ENCODE results near the gene RAD51B.
"Not testable (repeated sequence)": the region's sequence is repeated elsewhere in the genome, so short reads cannot be mapped to it uniquely, and the experiment has no call there.

Gene RAD51B

DNA sequence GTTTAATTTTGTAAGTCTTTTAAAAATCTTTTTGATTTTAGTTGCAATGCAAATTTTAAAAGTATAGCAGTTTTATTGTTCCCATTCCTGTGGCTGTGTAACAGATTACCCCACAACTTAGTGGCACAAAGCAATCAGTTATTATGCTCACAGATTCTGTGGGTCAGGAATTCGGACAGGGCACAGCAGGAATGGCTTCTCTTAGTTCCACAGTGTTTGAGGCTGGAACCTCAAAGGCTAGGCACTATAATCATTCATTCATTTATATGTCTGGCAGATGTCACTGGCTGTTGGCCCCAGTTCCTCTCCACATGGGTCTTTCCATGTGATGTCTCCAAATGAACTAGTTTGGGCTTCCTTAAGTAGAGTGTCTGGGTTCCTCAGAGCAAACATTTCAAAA, 193.3 kb downstream of the RAD51B start:
- H3K4me1 ChIP-seq (ENCODE audit: insufficient read depth, low read length) = no peaks in the 10 kb centered on the region
- H3K9me3 ChIP-seq (ENCODE audit: insufficient read depth, low read depth, low read length) = no peaks in the 10 kb centered on the region
- no peak overlapping the region for H3K27ac ChIP-seq (ENCODE audit: low read depth, low read length)

DNA sequence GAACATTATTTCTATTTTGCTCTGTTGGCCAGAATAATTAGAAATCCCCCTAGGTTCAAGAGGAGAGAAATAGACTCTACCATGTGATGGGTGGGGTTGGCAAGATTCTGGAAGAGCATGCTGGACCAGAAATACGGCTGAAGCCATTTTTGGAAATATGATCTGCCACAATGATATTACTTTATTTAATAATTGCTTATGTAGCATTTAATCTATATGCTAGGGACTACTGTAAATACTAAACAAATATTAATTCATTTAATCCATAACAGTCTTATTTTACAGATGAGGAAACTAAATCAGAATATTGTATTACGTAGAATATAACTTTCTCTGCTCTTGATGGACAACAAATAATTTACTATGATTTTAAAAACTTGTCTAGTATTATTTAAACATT, 193.7 kb downstream of the RAD51B start:
- no peak overlapping the region for H3K27ac ChIP-seq (ENCODE audit: low read depth, low read length)
- no peak overlapping the region for H3K9ac ChIP-seq (ENCODE audit: low read depth, low read length)
- no peak overlapping the region for H3K4me3 ChIP-seq (ENCODE audit: low read length)
- H3K9me3 ChIP-seq (ENCODE audit: insufficient read depth, low read depth, low read length) = no peaks in the 10 kb centered on the region
- H3K4me1 ChIP-seq (ENCODE audit: insufficient read depth, low read length) = no peaks in the 10 kb centered on the region
- no peaks in the 10 kb centered on the region for H3K27me3 ChIP-seq (ENCODE audit: insufficient read depth, low read length)
- WGBS = no CpG with 5 or more reads among the region's 2 CpGs
- H3K36me3 ChIP-seq (ENCODE audit: insufficient read depth, low read length) = no peaks in the 10 kb centered on the region

More for the DNA sequence above, 193.3 kb downstream of the RAD51B start:
- Histone ChIP-seq H3K4me3 (ENCODE audit: low read length) (no peak overlapping the region), H3K9ac (ENCODE audit: low read depth, low read length) (no peak overlapping the region), H3K36me3 (ENCODE audit: insufficient read depth, low read length) (no peaks in the 10 kb centered on the region), H3K27me3 (ENCODE audit: insufficient read depth, low read length) (no peaks in the 10 kb centered on the region)
- WGBS = 87% methylated on average over 1 of the region's 1 CpG

DNA sequence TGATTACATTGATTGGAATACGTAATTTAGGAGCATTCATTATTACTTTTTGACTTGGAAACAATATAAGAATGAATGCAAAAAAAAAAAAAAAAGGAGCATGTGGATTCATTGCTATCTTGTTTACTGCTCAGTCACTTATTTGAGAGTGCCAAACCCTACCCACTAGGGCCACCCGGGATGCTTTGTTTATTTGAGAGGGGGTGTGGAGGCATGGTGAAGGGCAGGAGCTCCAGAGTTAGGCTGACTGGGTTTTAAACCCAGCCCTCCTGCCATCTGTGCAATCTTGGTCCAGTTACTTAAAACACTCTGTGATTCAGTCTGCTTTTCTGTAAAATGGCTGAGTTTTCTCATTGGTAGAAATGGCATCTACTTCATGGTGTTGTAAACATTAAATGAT, 195.2 kb downstream of the RAD51B start:
- no peaks in the 10 kb centered on the region for H3K36me3 ChIP-seq (ENCODE audit: insufficient read depth, low read length)
- no peaks in the 10 kb centered on the region for H3K4me1 ChIP-seq (ENCODE audit: insufficient read depth, low read length)
- H3K9ac ChIP-seq (ENCODE audit: low read depth, low read length) = no peak overlapping the region
- no peaks in the 10 kb centered on the region for H3K9me3 ChIP-seq (ENCODE audit: insufficient read depth, low read depth, low read length)
- no peaks in the 10 kb centered on the region for H3K27me3 ChIP-seq (ENCODE audit: insufficient read depth, low read length)
- 85% methylated on average over 2 of the region's 2 CpGs for WGBS
- H3K27ac ChIP-seq (ENCODE audit: low read depth, low read length) = no peak overlapping the region
- H3K4me3 ChIP-seq (ENCODE audit: low read length) = no peak overlapping the region

- no peaks in the 10 kb centered on the region for H3K9me3 ChIP-seq (ENCODE audit: insufficient read depth, low read depth, low read length)
- H3K36me3 ChIP-seq (ENCODE audit: insufficient read depth, low read length) = no peaks in the 10 kb centered on the region
- WGBS = 92% methylated on average over 12 of the region's 12 CpGs
- H3K27ac ChIP-seq (ENCODE audit: low read depth, low read length) = no peak overlapping the region
- 0 out of 2 replicates have a peak, but pooled peaks cover under 1% of the 10 kb centered on the region for H3K4me1 ChIP-seq (ENCODE audit: insufficient read depth, low read length)
- H3K27me3 ChIP-seq (ENCODE audit: insufficient read depth, low read length) = no peaks in the 10 kb centered on the region
- no peak overlapping the region for H3K9ac ChIP-seq (ENCODE audit: low read depth, low read length)
- no peak overlapping the region for H3K4me3 ChIP-seq (ENCODE audit: low read length)
These were observed 196.0 kb downstream of the RAD51B start for GRCh38 chr14:68015356-68016254.

- H3K9ac ChIP-seq (ENCODE audit: low read depth, low read length) = no peak overlapping the region
- no peak overlapping the region for H3K27ac ChIP-seq (ENCODE audit: low read depth, low read length)
- 0 out of 2 replicates have a peak, but pooled peaks cover 8% of the 10 kb centered on the region for H3K4me1 ChIP-seq (ENCODE audit: insufficient read depth, low read length)
- no peaks in the 10 kb centered on the region for H3K27me3 ChIP-seq (ENCODE audit: insufficient read depth, low read length)
- no peaks in the 10 kb centered on the region for H3K9me3 ChIP-seq (ENCODE audit: insufficient read depth, low read depth, low read length)
- H3K4me3 ChIP-seq (ENCODE audit: low read length) = no peak overlapping the region
- H3K36me3 ChIP-seq (ENCODE audit: insufficient read depth, low read length) = no peaks in the 10 kb centered on the region
These were observed 196.8 kb downstream of the RAD51B start for GRCh38 chr14:68016255-68016914.

- 0 out of 2 replicates have a peak, but pooled peaks cover 8% of the 10 kb centered on the region for H3K4me1 ChIP-seq (ENCODE audit: insufficient read depth, low read length)
- no peak overlapping the region for H3K27ac ChIP-seq (ENCODE audit: low read depth, low read length)
- WGBS = 87% methylated on average over 1 of the region's 1 CpG
- no peak overlapping the region for H3K4me3 ChIP-seq (ENCODE audit: low read length)
- H3K36me3 ChIP-seq (ENCODE audit: insufficient read depth, low read length) = no peaks in the 10 kb centered on the region
- H3K9ac ChIP-seq (ENCODE audit: low read depth, low read length) = no peak overlapping the region
- H3K27me3 ChIP-seq (ENCODE audit: insufficient read depth, low read length) = no peaks in the 10 kb centered on the region
- no peaks in the 10 kb centered on the region for H3K9me3 ChIP-seq (ENCODE audit: insufficient read depth, low read depth, low read length)
These were observed 199.0 kb downstream of the RAD51B start for GRCh38 chr14:68018598-68018997.

DNA sequence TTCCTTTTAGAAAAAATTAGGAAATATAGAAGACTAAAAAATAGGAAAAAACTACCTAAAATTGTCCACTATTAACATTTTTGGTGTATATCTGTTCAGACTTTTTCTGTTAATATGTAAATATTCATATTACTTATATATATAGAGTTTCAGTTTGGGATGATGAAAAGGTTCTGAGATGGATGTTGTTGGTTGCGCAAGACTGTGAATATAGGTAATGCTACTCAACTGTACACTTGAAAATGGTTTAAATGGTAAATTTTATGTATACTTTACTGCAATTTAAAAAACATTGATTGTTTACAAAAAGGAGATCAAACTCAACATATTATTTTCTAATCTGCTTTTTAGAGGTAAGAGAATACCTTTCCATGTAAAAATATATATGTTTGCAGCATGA, 200.9 kb downstream of the RAD51B start:
- WGBS = no CpG with 5 or more reads among the region's 1 CpG
- Histone ChIP-seq H3K9me3 (ENCODE audit: insufficient read depth, low read depth, low read length) (no peaks in the 10 kb centered on the region), H3K4me1 (ENCODE audit: insufficient read depth, low read length) (0 out of 2 replicates have a peak, but pooled peaks cover 8% of the 10 kb centered on the region), H3K4me3 (ENCODE audit: low read length) (no peak overlapping the region), H3K9ac (ENCODE audit: low read depth, low read length) (no peak overlapping the region), H3K36me3 (ENCODE audit: insufficient read depth, low read length) (no peaks in the 10 kb centered on the region), H3K27ac (ENCODE audit: low read depth, low read length) (no peak overlapping the region), H3K27me3 (ENCODE audit: insufficient read depth, low read length) (no peaks in the 10 kb centered on the region)

DNA sequence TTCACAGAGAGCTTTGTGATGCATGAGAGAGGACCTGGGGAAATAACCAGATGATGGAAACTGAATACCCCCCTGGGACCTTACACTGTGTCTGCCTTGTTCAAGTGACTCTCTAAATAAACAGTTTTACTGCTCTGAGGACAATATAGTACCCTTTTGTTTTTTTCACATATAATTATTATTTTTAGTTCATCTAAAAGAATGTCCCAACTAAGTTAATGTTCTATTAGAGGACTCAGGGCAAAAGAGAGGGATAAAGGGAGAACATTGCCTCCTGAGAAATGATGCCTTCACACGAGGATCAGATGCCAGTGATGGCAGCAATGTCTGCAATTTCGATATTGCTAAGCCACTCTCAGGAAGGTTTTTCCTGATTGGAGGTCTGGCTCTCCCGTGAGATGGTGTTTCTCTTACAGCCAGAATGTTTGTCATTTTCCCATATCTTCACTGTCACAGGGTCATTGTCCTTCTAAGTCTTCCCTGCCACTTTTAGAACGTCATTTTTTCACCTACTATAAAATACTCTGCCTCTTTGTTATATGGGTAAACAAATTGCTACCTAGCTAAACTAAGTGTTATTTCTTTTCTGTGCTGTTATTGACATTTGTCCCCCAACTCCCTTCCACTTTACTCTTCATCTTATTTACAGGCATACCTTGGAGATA, 201.6 kb downstream of the RAD51B start:
- Histone ChIP-seq H3K27ac (ENCODE audit: low read depth, low read length) (no peak overlapping the region), H3K27me3 (ENCODE audit: insufficient read depth, low read length) (no peaks in the 10 kb centered on the region), H3K9me3 (ENCODE audit: insufficient read depth, low read depth, low read length) (no peaks in the 10 kb centered on the region), H3K4me1 (ENCODE audit: insufficient read depth, low read length) (0 out of 2 replicates have a peak, but pooled peaks cover 8% of the 10 kb centered on the region), H3K36me3 (ENCODE audit: insufficient read depth, low read length) (no peaks in the 10 kb centered on the region), H3K4me3 (ENCODE audit: low read length) (no peak overlapping the region), H3K9ac (ENCODE audit: low read depth, low read length) (no peak overlapping the region)
- 87% methylated on average over 4 of the region's 4 CpGs for WGBS

GRCh38 chr14:68027276-68027675, 207.7 kb downstream of the RAD51B start:
- H3K4me3 ChIP-seq (ENCODE audit: low read length) = no peak overlapping the region
- no peaks in the 10 kb centered on the region for H3K27me3 ChIP-seq (ENCODE audit: insufficient read depth, low read length)
- no peak overlapping the region for H3K9ac ChIP-seq (ENCODE audit: low read depth, low read length)
- H3K36me3 ChIP-seq (ENCODE audit: insufficient read depth, low read length) = no peaks in the 10 kb centered on the region
- WGBS = 97% methylated on average over 4 of the region's 5 CpGs
- no peak overlapping the region for H3K27ac ChIP-seq (ENCODE audit: low read depth, low read length)
- peaks cover 14% of the 10 kb centered on the region for H3K9me3 ChIP-seq (ENCODE audit: insufficient read depth, low read depth, low read length)
- no peaks in the 10 kb centered on the region for H3K4me1 ChIP-seq (ENCODE audit: insufficient read depth, low read length)

GRCh38 chr14:68028075-68028474, 208.5 kb downstream of the RAD51B start:
- H3K36me3 ChIP-seq (ENCODE audit: insufficient read depth, low read length) = no peaks in the 10 kb centered on the region
- H3K9ac ChIP-seq (ENCODE audit: low read depth, low read length) = no peak overlapping the region
- no peak overlapping the region for H3K27ac ChIP-seq (ENCODE audit: low read depth, low read length)
- H3K9me3 ChIP-seq (ENCODE audit: insufficient read depth, low read depth, low read length) = peaks cover 14% of the 10 kb centered on the region
- H3K4me3 ChIP-seq (ENCODE audit: low read length) = no peak overlapping the region
- WGBS = 84% methylated on average over 1 of the region's 1 CpG
- no peaks in the 10 kb centered on the region for H3K4me1 ChIP-seq (ENCODE audit: insufficient read depth, low read length)
- no peaks in the 10 kb centered on the region for H3K27me3 ChIP-seq (ENCODE audit: insufficient read depth, low read length)

DNA sequence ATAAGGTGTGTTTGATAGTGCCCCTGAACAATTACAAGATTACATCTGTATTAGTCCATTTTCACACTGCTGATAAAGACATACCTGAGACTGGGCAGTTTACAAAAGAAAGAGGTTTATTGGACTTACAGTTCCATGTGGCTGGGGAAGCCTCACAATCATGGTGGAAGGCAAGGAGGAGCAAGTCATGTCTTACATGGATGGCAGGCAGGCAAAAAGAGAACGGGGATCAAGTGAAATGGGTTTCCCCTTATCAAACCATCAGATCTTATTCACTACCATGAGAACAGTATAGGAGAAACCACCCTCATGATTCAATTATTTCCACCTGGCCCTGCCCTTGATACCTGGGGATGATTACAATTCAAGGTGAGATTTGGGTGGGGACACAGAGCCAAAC, 211.4 kb downstream of the RAD51B start:
- WGBS = 100% methylated on average over 1 of the region's 1 CpG
- H3K4me1 ChIP-seq (ENCODE audit: insufficient read depth, low read length); H3K27me3 ChIP-seq (ENCODE audit: insufficient read depth, low read length); H3K4me3 ChIP-seq (ENCODE audit: low read length); H3K9ac ChIP-seq (ENCODE audit: low read depth, low read length); H3K27ac ChIP-seq (ENCODE audit: low read depth, low read length); H3K36me3 ChIP-seq (ENCODE audit: insufficient read depth, low read length): not testable (repeated sequence)
- peaks cover 14% of the 10 kb centered on the region for H3K9me3 ChIP-seq (ENCODE audit: insufficient read depth, low read depth, low read length)

All from HUES64 (cell line).